Immature natural killer cell (primary cell): ENCODE measurements around the gene PCDHB5. TPM values are rescaled to one million over a fixed set of nuclear protein-coding genes. Genes with fewer than 3 reads are reported as not detected.

ENCODE experiments used
- polyA plus RNA-seq, 3 donors: library from polyadenylated mRNA; unstranded; fragments of 300-500 nt; fragmentation: Illumina TruSeq; gene quantifications; one replicate each; pipeline ENCODE4 v1.2.3, GENCODE V29; 2021

PCDHB5 gene
- polyA plus RNA-seq, 3 donors from 2014 or later = not detected

Other genes with a start within 250 kb of the PCDHB5 start
- not detected for gene PCDHAC1, start 208.9 kb upstream of the PCDHB5 start, polyA plus RNA-seq
- not detected for gene PCDHAC2, start 168.7 kb upstream of the PCDHB5 start, polyA plus RNA-seq
- gene PCDHB1, start 83.8 kb upstream of the PCDHB5 start, polyA plus RNA-seq = not detected
- gene PCDHB2, start 40.6 kb upstream of the PCDHB5 start, polyA plus RNA-seq = not detected
- gene PCDHB3, start 34.7 kb upstream of the PCDHB5 start, polyA plus RNA-seq = not detected
- gene PCDHB4, start 13.4 kb upstream of the PCDHB5 start, polyA plus RNA-seq = not detected
- not detected for gene PCDHB6, start 14.9 kb downstream of the PCDHB5 start, polyA plus RNA-seq
- gene PCDHB7, start 37.4 kb downstream of the PCDHB5 start, polyA plus RNA-seq = not detected
- not detected for gene PCDHB8, start 42.6 kb downstream of the PCDHB5 start, polyA plus RNA-seq
- not detected for gene PCDHB16, start 47.2 kb downstream of the PCDHB5 start, polyA plus RNA-seq
- gene PCDHB9, start 52.0 kb downstream of the PCDHB5 start, polyA plus RNA-seq = not detected
- gene PCDHB10, start 57.1 kb downstream of the PCDHB5 start, polyA plus RNA-seq = not detected
- not detected for gene PCDHB11, start 64.4 kb downstream of the PCDHB5 start, polyA plus RNA-seq
- not detected for gene PCDHB12, start 73.5 kb downstream of the PCDHB5 start, polyA plus RNA-seq
- gene PCDHB13, start 78.7 kb downstream of the PCDHB5 start, polyA plus RNA-seq = not detected
- gene PCDHB14, start 88.1 kb downstream of the PCDHB5 start, polyA plus RNA-seq = not detected
- gene PCDHB15, start 110.2 kb downstream of the PCDHB5 start, polyA plus RNA-seq = under 1 TPM in 1 of 3 donors, not detected in 2; 0.16 TPM
- gene SLC25A2, start 168.8 kb downstream of the PCDHB5 start, polyA plus RNA-seq = not detected
- 100 to 1,000 TPM; 136 to 191 (median 151) TPM for gene TAF7, start 185.6 kb downstream of the PCDHB5 start, polyA plus RNA-seq
- gene PCDHGA1, start 195.3 kb downstream of the PCDHB5 start, polyA plus RNA-seq = not detected
- gene PCDHGA2, start 203.6 kb downstream of the PCDHB5 start, polyA plus RNA-seq = not detected
- gene PCDHGA3, start 208.6 kb downstream of the PCDHB5 start, polyA plus RNA-seq = under 1 TPM in 1 of 3 donors, not detected in 2; 0.11 TPM
- gene PCDHGB1, start 214.9 kb downstream of the PCDHB5 start, polyA plus RNA-seq = not detected
- under 1 TPM in 2 of 3 donors, not detected in 1; 0.10 to 0.11 TPM for gene PCDHGA4, start 219.8 kb downstream of the PCDHB5 start, polyA plus RNA-seq
- not detected for gene PCDHGB2, start 224.8 kb downstream of the PCDHB5 start, polyA plus RNA-seq
- gene PCDHGA5, start 229.0 kb downstream of the PCDHB5 start, polyA plus RNA-seq = not detected
- gene PCDHGB3, start 235.0 kb downstream of the PCDHB5 start, polyA plus RNA-seq = under 1 TPM in 2 of 3 donors, not detected in 1; 0.06 to 0.15 TPM
- not detected for gene PCDHGA6, start 238.7 kb downstream of the PCDHB5 start, polyA plus RNA-seq
- not detected for gene PCDHGA7, start 247.5 kb downstream of the PCDHB5 start, polyA plus RNA-seq